RPMI8226 (cell line): ENCODE measurements around the gene GPR183.

Source experiments
- DNase-seq: peaks from one replicate; pipeline ENCODE4 v3.0.0-alpha.2; 2015

Gene GPR183

DNA sequence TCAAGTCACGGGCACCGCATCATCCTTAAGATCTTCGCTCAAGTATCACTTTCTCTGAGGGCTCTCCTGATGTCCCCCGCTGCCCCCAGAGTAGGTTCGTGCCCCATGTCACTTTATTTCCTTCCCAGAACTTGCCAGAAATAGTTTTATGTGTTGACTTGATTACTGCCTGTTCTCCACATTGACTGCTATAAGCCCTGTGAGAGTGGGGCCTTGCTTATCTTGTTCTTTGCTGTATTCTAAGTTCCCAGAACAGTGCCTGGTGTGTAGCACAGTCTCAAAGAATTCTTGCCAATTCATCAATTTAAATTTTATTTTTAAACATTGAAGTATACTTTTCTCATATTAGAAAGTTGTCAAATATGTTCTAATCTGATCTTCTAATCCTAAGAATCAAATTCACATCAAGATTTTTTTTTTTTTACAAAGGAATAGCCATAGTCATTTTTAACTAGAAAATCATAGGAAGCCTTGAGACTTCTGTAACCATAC, 32.1 kb upstream of the GPR183 start:
- no peak for DNase-seq

DNA sequence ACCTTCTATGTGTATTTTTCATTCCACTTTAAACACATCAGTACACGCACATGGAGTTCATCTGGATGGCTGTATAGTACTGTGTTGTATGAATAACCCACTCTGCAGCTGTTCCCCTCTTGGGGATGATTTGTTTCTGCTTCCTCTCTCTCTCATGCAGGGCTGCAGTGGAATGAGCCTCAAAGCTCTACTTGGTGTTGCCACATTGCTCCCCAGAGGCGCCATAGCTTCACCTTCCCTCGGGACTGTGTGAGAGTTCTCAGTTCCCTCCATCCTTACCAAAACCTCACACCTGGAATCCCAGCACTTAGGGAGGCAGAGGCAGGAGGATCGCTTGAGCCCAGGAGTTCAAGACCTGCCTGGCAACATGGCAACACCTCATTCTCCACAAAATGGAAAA, 28.4 kb upstream of the GPR183 start:
- no peak for DNase-seq

- DNase-seq, result no peak
Measured at GRCh38 chr13:99335087-99335486, 27.9 kb upstream of the GPR183 start.

DNA sequence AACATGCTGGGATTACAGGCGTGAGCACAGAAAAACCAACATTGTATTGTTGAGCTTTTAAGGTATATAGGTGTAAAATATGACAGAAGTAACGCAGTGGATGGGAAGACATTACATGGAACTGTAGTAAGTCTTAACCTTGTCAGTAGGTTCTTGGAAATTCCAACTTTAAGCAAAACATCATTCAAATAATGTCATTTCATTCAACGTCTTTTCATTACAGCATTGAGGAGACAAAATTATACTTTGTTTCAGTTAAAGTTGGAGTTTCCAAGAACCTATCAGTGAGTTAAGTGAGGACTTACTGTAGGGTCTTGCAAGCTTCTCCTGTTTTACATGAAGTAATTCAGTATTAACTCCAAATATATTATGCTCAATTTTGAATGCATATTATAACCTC, 27.0 kb upstream of the GPR183 start:
- DNase-seq, result no peak

- no peak for DNase-seq
Measured at GRCh38 chr13:99332456-99332855, 25.3 kb upstream of the GPR183 start.

DNA sequence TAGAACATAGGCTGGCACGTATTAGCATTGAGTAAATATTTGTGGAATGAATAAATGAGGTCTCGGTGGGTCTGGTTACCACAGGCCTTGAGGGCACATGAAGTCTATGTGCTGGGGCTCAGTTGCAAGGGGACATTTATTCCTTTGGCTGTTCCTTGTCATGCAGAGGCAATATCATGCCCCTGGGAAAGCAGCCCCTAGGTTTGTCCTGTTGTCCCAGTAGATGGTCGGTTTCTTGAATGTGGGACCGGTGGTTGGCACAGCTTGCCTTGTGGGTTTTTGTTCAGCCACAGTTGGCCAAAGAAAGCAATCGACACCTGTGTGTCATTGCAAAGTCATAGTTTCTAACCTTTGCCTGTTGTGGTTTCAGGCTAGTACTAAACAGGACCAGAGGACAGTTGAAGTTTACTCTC, 24.7 kb upstream of the GPR183 start:
- DNase-seq, result no peak

DNA sequence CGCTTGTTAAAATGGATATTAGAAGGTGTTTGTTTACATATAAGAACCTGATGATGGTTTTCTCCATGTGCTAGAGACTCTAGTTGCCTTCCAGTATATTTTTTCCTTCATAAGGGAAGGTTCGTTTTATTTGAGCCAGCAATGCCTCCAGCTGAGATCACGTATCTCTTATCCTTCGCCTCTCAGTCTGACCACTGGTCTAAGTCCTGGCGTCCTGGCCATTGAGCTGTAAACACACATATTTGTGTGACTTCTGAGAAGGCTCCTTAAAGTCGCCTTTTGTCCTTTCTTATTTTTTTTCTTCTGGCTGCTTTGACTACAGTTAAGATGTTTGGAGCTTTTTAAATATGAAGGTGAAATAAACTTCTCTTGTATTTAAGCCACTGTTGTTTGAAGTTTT, 23.7 kb upstream of the GPR183 start:
- no peak for DNase-seq

DNA sequence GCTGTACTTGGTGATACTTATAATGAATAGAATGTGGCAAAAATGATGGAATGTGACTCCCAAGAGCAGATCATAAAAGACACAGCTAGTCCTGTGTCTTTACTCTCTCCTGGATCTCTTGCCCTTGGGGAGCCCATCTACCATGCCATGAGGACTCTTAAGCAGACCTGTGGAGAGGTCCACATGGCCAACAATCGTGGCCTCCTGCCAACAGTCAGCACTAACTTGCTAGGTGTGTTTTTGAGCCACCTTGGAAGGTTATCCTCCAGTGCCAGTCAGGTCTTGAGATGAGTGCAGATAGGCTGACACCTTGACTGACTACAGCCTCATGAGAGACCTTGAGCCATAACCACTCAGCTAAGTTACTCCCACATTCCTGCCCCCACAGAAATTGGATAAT, 22.3 kb upstream of the GPR183 start:
- no peak for DNase-seq

DNA sequence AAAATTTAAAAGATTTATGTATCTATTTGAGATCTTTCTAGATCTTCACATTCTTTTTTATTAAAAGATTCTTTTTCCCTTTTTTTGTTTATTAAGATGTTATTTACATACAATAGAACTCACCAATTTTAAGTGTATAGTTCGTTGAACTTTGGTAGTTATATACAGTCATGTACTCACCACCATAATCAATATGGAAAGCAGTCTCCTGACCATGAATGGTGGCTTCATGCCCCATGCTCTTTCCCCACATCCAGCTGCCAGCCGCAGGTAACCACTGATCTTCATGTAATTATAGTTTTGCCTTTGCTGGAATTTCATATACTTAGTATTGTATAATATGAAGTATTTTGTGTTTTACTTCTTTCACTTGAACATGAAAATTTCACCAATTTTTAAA, 20.6 kb upstream of the GPR183 start:
- no peak for DNase-seq

DNA sequence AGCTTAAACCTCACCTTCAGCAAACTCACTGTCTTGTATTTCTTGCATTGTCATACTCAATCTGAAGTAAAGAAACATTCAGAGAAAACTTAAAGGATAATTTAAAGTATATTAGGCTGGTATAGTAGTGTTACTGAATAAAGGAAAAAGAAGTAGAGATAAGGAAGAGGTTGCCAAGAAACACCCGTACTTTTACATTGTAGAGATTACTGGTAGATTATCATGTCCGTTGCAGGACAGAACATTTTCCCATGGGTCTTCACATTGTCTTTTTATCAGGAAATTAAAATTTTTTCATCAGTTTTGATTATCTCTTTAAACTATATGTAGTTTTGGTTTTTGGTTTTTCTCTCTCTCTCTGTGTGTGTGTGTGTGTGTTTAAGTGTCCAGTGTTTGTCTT, 19.9 kb upstream of the GPR183 start:
- no peak for DNase-seq

DNA sequence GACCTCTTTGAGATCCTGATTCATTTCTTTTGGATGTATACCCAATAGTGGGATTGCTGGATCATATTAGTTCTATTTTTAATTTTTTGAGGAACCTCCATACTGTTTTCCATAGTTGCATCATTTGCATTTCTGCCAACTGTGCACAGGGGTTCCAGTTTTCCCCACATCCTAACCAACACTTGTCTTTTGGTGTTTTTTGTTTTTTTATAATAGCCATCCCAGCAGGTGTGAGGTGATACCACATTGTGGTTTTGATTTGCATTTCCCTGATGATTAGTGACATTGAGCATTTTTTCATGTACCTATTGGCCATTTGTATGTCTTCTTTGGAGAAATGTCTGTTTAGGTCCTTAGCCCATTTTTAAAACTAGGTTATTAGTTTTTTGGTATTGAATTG, 18.8 kb upstream of the GPR183 start:
- DNase-seq, result no peak

DNA sequence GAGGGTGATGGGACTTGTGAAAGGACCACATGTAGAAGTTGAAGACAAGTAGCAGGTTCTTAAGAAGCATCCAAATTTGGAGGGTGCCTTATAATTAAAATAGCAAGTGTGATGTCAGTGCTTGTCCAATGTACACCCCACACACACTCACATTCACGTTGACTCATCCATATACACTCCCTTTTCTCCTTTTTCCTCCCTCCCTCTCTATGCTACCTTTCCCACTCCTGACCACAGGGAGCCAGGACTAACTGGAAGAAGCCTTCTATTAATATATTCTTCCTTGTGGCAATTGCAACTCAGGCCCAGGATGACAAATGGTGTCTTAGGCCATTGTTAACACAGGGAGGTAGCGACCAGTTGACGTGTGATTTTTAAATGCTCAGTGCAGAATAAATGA, 16.3 kb upstream of the GPR183 start:
- no peak for DNase-seq

DNA sequence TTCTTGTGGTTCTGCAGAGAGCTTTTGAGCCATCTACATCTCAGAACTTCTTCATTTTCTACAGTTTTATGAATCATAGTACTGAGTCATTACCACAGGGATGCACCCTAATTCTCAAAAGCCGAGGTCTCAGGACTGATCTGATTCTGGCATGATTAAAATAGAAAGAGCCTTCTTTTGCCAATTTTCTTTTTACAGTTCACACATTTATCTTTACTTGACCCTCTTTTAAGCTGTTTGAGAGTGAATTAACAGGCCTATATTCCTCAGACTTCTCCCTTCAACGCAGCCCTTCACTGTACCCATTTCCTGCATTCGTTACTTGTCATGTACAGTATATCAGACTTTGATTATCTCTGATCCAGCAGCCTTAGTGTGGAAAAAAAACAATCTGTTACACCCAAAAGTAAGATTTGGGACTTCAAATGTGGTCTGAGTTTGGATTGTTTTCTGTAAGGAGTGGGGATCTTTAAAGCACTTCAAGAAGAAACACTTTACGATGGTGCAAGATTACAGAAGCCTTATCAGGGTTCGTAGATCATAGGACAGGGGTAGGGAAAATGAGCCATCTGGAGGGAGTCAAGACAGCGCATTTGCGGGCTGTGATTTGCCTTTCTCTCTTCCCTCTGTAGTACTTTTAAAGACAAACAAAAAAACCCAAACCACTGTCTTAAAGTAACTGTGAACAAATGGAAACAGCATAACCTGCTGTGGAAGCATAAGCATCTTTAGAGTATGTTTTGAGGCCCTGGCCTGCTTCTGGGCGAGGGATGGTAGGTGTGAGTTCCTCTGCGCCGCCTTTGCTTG, 15.3 kb upstream of the GPR183 start:
- DNase-seq, result no peak

DNA sequence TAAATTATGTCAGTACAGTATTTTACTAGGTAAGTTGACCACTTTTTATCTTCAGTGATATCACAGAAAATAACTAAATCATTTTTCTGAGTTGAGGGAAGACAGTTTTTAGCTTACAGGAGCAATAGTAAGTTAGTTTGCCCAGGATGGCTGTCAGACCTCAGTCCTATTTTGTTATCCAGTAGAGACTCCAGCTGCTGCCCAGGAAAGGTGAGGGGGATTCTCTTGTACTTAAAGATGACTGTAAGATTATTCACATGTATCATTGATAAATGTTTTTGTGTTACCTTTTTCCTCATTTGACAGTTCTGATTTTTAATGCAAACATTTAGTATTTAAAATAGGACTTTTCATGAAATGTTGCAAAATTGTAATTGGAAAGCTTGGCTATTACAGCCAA, 14.5 kb upstream of the GPR183 start:
- no peak for DNase-seq

DNA sequence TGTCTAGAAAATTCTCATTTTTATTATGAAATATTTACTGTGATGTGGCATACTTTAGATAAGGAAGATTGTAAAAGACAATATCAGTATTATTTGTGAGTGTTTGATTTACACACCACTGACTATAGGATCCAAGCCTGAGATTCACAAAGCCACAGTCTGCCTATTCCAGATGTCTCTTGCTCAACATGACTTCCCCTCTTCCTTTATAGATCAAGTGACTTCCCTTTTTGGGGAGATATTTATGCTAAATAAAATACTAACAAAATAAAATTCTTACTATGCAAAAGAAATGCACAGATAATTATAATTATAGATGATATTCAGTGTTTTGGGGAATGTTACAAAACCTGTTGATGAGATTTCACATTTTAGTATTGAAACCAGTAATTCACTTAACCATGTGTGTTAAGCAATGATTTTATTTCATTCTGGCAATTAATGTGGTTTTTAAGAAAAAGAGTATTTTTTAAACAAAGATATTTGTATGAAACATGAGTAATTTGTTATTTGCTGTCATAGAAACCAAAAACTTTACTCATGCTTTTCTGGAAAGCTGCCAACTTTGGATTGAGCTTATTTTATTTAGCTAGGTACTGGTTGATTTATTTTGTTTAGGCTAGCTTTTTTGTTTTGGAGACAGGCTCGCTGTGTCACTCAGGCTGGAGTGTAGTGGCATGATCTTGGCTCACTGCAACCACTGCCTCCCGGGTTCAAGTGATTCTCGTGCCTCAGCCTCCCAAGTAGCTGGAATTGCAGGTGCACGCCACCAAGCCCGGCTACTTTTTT, 13.7 kb upstream of the GPR183 start:
- DNase-seq, result peak; percentile 6

GRCh38 chr13:99316657-99317256, 9.6 kb upstream of the GPR183 start:
- no peak for DNase-seq

- no peak for DNase-seq
Measured at GRCh38 chr13:99316224-99316623, 9.0 kb upstream of the GPR183 start.

GRCh38 chr13:99315186-99315585, 8.0 kb upstream of the GPR183 start:
- DNase-seq, result no peak

GRCh38 chr13:99314640-99315176, 7.5 kb upstream of the GPR183 start:
- DNase-seq, result no peak

GRCh38 chr13:99313941-99314340, 6.7 kb upstream of the GPR183 start:
- no peak for DNase-seq

GRCh38 chr13:99313501-99313900, 6.3 kb upstream of the GPR183 start:
- DNase-seq, result no peak

DNA sequence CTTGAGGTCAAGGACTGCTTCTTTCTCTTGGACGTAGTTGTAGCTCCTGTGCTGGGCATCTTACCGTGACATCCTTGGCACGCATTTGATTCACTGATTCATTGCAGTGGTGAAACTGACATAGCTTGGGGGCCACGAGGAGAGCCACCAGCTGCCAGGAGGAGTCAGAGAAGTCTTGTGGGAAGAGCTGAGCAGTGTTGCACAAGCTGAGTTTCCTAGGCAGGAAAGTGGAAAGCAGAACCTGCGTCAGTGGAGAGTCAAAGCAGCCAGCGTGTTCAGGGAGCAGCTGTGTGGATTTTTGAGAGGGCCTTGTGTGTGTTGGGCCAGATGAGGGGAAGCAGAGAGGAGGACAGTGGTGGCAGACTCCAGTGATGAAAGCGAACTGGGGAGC, 5.3 kb upstream of the GPR183 start:
- DNase-seq, result no peak

DNA sequence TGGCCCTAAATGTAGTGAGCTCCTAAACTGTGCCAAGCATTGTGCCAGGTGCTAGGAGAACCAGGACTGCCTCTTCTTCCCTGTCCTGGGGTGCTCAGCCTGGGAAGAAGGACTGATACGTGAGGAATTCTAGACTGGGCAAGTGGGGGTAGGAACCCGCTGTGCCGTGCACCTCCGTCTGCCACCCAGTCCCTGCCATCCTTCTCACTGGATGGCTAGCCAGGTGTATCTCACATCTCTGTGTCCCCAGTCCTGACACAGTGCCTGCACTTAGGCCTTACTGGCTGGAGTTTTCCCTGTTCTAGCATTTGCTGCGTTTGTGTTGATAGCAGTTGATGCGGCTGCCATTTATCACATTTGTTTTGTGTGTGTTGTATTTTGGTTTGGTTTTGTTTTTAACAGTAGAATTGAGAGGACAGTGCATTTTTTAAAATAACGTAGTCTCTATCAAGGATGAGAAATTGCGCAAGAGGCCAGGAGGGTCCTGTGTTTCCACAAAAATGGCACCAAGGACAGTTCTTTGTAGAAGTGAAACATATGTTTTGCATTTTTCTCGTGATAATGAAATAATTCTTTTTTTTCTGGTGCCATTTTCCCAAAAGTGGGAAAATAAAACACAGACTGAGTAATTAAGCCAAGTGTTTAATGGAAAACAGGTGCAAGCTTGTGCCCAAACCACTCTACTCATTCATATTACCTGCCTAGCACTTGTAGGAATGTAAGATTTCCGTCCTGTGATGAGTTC, 4.7 kb upstream of the GPR183 start:
- no peak for DNase-seq
